HEK293 (cell line): ENCODE measurements around the gene COX10.
"Not testable (repeated sequence)": the region's sequence is repeated elsewhere in the genome, so short reads cannot be mapped to it uniquely, and the experiment has no call there.

Experiments used
- CTCF ChIA-PET: fragments of 350-600 bp; formaldehyde crosslinking; extraction: SDS; loops from one replicate; lab custom pipeline; 2021; ENCODE audit warnings: antibody characterized with exemption; lab: Yijun Ruan, JAX
- POLR2A ChIA-PET: fragments of 300-600 bp; formaldehyde crosslinking; extraction: SDS; loops from one replicate; lab custom pipeline; 2020; ENCODE audit warnings: antibody characterized with exemption, inconsistent platforms; lab: Yijun Ruan, JAX
- H3K27ac ChIP-seq: fragments of 200-500 bp; sonication (Bioruptor generic); 2 replicates; pipeline ENCODE4 v1.5.1; 2014; ENCODE audit warnings: low read depth, low read length, control low read depth, inconsistent platforms; ENCODE audit errors: extremely low read depth
- H3K36me3 ChIP-seq, 2 experiments: fragments of 200-500 bp in 1 of 2; sonication (Bioruptor generic) in 1 of 2; 1 replicate in 1 of 2; 2 replicates in 1 of 2; pipeline ENCODE4 v1.5.1; 2014 to 2017; ENCODE audit warnings: inconsistent platforms in 2 of 2, low read length in 2 of 2; ENCODE audit not compliant: control insufficient read depth in 2 of 2, insufficient read depth in 1 of 2
- H3K4me1 ChIP-seq: fragments of 200-500 bp; sonication (Bioruptor generic); 2 replicates; pipeline ENCODE4 v1.5.1; 2014; ENCODE audit warnings: mild to moderate bottlenecking, low read length, inconsistent platforms; ENCODE audit not compliant: control insufficient read depth, insufficient read depth
- H3K4me3 ChIP-seq: 2 replicates; pipeline ENCODE4 v1.5.1; 2011; ENCODE audit warnings: low read depth, mild to moderate bottlenecking, control low read depth, low read length, moderate library complexity
- H3K9me3 ChIP-seq: fragments of 200-500 bp; sonication (Bioruptor generic); 2 replicates; pipeline ENCODE4 v1.5.1; 2014; ENCODE audit warnings: low read depth, low read length, inconsistent platforms; ENCODE audit not compliant: control insufficient read depth, insufficient read depth
- EGR2 ChIP-seq: fragments of 450-650 bp; formaldehyde crosslinking; IDR thresholded peaks from 2 replicates; pipeline ENCODE4 v1.5.1; 2016; ENCODE audit warnings: low read depth, missing biosample characterization, missing genetic modification characterization
- SETDB1 ChIP-seq: IDR thresholded peaks from one replicate; pipeline ENCODE4 v1.6.1; 2017; ENCODE audit warnings: mild to moderate bottlenecking, low read length, moderate library complexity, mixed read lengths; ENCODE audit not compliant: insufficient read length
- ZFHX2 ChIP-seq: fragments of 450-650 bp; formaldehyde crosslinking; conservative IDR thresholded peaks from 2 replicates; pipeline ENCODE4 v1.5.1; 2016; ENCODE audit warnings: missing biosample characterization, missing genetic modification characterization
- TF ChIP-seq, protein P1 (sequence below): fragments of 450-650 bp; formaldehyde crosslinking; IDR thresholded peaks from 2 replicates; pipeline ENCODE4 v1.5.1; 2016; ENCODE audit warnings: missing biosample characterization, missing genetic modification characterization
- TF ChIP-seq, protein P2 (sequence below): fragments of 450-650 bp; formaldehyde crosslinking; IDR thresholded peaks from 2 replicates; pipeline ENCODE4 v1.5.1; 2016; ENCODE audit warnings: missing biosample characterization, missing genetic modification characterization

COX10 gene

DNA sequence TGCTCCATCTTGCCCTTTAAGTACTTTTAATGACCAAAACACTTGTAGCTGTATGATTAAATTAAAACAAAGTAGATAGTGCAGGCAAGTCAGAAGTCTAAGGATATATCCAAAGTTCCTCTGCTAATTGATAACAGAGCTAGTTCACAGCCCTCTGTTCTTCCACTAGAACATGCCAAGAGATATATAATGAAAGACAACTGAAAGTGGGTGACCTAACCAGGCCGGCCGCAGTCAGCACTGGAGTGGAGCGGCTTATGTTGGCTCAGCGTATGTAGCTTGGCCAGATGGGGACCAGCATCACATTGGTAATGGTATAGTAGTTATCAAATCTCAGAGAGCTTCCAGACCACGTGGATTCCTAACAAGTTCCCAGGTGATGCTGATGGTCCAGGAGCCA lies 115.2 kb downstream of the COX10 start:
- H3K9me3 ChIP-seq, POLR2A ChIA-PET, H3K36me3 ChIP-seq, CTCF ChIA-PET, H3K4me1 ChIP-seq, H3K4me3 ChIP-seq, H3K27ac ChIP-seq: not testable (repeated sequence)

DNA sequence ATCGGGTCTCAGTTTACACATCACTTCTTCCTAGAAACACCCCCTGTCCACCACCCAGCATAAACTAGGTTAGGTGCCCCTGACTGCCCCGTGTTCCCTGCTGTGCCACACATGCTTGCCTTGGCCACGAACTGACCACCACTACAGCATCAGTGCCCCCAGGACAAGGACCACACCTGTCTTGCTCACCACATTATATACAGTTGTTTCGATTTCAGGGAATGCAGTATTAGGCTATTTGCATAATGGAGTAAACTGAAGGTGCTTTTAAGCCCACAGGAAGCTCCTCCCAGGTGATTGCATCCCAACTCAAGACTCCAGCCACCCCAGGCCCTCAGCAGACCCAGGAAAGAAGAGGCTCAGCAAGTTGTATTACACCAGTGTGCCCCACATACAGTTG lies 117.1 kb downstream of the COX10 start:
- H3K4me3 ChIP-seq, H3K36me3 ChIP-seq, POLR2A ChIA-PET, H3K27ac ChIP-seq, CTCF ChIA-PET, H3K4me1 ChIP-seq, H3K9me3 ChIP-seq: not testable (repeated sequence)

DNA sequence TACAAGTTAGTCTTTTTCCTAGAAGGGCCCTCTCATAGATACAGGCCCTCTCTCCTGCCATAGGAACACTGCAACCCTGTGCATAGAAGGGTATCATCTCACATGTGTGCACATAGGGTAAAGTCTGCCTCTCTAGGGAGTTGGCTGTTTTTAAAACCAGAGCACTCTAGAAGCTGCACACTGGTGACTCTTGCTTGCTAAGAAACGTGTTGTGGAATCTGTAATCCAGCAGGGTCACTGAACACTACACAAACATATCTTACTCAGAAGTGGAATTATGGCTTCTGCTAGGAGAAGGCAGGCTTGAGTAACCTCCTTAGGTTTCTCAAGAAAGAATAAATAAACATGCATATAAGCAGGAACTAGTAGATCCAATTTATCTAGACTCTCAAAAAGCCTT lies 121.5 kb downstream of the COX10 start:
- POLR2A ChIA-PET, H3K9me3 ChIP-seq, H3K36me3 ChIP-seq, H3K4me1 ChIP-seq, CTCF ChIA-PET, H3K27ac ChIP-seq, H3K4me3 ChIP-seq: not testable (repeated sequence)

DNA sequence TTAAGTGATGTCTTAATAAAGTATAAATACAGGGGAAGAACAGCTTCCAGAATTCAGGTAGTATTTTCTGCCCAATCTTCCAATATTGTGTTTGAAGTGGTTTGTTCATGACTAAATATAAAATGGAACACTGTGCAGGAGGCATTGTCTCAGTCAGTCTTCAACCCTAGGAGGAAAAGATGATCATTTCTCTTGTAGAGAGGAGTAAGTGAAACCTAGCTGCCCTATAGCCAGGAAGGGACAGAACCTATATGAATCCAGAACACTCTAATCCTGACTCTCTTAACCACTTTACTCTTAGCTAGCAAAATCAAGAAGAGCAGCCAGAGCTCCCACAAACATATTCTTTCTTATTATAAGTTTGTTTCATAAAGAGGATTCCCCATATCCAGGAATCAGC lies 122.2 kb downstream of the COX10 start:
- POLR2A ChIA-PET, CTCF ChIA-PET, H3K9me3 ChIP-seq, H3K4me1 ChIP-seq, H3K36me3 ChIP-seq, H3K27ac ChIP-seq, H3K4me3 ChIP-seq: not testable (repeated sequence)

DNA sequence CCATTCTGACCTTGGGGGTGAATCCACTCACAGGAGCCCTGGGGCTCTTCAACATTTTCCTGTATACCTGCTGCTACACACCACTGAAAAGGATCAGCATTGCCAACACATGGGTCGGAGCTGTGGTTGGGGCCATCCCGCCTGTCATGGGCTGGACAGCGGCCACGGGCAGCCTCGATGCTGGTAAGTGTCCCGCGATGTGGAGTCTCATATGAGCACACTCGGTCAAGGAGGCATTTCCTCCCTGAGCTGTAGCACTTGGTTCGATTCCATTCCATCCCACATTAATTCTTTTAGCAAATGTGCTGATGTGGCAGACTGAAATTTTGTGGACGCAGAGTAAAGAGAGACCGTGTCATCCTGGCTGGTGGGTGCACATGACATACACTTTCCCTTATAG lies 122.7 kb downstream of the COX10 start:
- H3K36me3 ChIP-seq, H3K4me1 ChIP-seq, H3K9me3 ChIP-seq, H3K4me3 ChIP-seq, POLR2A ChIA-PET, H3K27ac ChIP-seq: not testable (repeated sequence)
- CTCF ChIA-PET, result interaction anchor here (0.6 kb wide), 1 partner anchor 754 kb away, joined by 3 read pairs; no protein-coding TSS in a partner anchor

DNA sequence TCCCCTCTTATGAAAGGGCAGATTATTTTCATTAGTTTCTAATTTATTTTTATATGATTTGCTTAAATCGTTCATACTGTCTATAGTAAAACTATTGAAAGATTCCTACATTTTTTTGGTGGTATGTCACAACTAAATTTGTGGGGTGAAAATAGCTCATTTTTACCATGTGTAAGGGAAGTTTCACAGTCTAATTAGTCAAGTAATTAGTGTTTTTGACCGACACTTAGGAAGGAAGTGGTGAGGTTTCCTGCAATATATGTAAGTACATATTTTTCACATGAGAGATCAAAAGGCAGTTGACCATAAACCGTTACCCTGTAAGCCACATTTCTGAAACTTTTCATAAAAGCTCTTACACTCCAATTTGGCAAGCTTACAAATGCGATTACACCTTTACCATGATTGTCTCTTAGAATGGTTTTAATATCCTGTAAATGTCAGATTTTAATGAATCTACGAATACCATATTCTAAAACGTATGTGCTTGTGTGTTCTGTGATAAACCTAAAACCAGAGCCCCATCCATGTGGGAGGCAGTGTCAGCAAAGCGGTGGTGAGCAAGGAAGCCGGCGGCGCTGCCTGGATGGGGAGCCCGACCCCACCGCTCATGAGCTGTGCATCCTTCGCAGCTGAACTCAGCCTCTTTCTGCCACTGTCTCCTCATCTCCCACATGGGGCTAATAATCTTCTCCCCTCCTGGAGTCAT lies 123.5 kb downstream of the COX10 start:
- POLR2A ChIA-PET, H3K4me3 ChIP-seq, H3K27ac ChIP-seq, H3K9me3 ChIP-seq, CTCF ChIA-PET, H3K36me3 ChIP-seq, H3K4me1 ChIP-seq: not testable (repeated sequence)

DNA sequence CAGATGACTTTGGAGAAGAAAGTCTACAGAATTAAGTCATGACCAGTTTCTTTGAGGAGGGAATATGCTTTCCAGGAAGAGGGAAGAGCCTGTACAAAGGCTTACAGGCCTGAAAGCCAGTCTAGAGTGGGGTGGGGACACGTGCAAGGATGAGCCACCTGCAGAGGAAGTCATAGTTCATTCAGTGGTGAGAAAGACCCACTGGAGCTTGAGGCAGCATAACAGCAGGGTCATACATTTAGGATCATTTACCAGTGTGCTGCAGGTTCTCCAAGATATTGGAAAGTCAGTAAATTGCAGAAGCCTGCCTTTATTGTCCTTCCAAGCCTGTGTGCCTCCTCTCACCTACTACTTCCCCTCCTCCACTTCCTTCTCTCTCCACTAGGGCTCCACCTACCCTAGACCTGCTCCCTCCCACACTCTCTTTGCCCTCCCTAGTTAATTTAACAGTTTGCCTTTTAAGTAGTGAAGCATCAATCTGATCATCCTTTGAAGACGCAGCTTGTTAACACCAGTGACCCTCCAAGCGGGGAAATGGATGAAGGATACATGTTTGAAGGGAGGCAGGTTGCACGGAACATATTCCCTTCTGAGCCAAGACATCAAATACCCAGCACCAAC lies 127.2 kb downstream of the COX10 start:
- ChIA-PET CTCF (interaction anchor here (0.6 kb wide), 1 partner anchor 58 kb away, joined by 3 read pairs; no protein-coding TSS in a partner anchor), POLR2A (no interaction called here)
- no peaks in the 10 kb centered on the region for H3K9me3 ChIP-seq
- H3K4me3 ChIP-seq, result no peak overlapping the region
- no peaks in the 10 kb centered on the region for H3K36me3 ChIP-seq
- TF ChIP-seq, protein P1, sequence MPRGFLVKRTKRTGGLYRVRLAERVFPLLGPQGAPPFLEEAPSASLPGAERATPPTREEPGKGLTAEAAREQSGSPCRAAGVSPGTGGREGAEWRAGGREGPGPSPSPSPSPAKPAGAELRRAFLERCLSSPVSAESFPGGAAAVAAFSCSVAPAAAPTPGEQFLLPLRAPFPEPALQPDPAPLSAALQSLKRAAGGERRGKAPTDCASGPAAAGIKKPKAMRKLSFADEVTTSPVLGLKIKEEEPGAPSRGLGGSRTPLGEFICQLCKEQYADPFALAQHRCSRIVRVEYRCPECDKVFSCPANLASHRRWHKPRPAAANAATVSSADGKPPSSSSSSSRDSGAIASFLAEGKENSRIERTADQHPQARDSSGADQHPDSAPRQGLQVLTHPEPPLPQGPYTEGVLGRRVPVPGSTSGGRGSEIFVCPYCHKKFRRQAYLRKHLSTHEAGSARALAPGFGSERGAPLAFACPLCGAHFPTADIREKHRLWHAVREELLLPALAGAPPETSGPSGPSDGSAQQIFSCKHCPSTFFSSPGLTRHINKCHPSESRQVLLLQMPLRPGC, result no peak
- TF ChIP-seq, protein P2, sequence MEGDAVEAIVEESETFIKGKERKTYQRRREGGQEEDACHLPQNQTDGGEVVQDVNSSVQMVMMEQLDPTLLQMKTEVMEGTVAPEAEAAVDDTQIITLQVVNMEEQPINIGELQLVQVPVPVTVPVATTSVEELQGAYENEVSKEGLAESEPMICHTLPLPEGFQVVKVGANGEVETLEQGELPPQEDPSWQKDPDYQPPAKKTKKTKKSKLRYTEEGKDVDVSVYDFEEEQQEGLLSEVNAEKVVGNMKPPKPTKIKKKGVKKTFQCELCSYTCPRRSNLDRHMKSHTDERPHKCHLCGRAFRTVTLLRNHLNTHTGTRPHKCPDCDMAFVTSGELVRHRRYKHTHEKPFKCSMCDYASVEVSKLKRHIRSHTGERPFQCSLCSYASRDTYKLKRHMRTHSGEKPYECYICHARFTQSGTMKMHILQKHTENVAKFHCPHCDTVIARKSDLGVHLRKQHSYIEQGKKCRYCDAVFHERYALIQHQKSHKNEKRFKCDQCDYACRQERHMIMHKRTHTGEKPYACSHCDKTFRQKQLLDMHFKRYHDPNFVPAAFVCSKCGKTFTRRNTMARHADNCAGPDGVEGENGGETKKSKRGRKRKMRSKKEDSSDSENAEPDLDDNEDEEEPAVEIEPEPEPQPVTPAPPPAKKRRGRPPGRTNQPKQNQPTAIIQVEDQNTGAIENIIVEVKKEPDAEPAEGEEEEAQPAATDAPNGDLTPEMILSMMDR (tag by site-specific recombination), result 0 out of 2 replicates have a peak, but pooled peaks have one; percentile 26
- TF ChIP-seq EGR2 (tag by site-specific recombination) (peak; percentile 41; the same call in 1 of the 2 replicates), SETDB1 (no peak), ZFHX2 (peak; percentile 33; the same call in 1 of the 2 replicates)
- TF ChIP-seq, all 188 proteins: peak for 3
- Histone ChIP-seq H3K27ac (no peak overlapping the region), H3K4me1 (peaks cover 9% of the 10 kb centered on the region)
